OCI-LY3 (cell line): ENCODE data around the gene ACTL7A.

Source experiments
- H2AFZ ChIP-seq: fragments of 200-600, 300-600 bp; shearing (Covaris generic); 2 replicates; pipeline ENCODE4 v1.6.0; 2014; ENCODE audit warnings: antibody characterized with exemption, low read depth, low read length
- H3K27ac ChIP-seq: fragments of 200-600, 300-600 bp; sonication (generic); 2 replicates; pipeline ENCODE4 v1.5.1; 2014; ENCODE audit warnings: mild to moderate bottlenecking, low read length, moderate library complexity, mixed read lengths
- H3K27me3 ChIP-seq: fragments of 200-600, 300-600 bp; sonication (generic); 2 replicates; pipeline ENCODE4 v1.6.1; 2014; ENCODE audit warnings: low read depth, low read length, mixed read lengths
- H3K36me3 ChIP-seq: fragments of 200-600, 300-600 bp; sonication (generic); replicated peaks from 2 replicates; pipeline ENCODE3; 2014; ENCODE audit warnings: low read depth, low read length, mixed read lengths
- H3K4me1 ChIP-seq: fragments of 300-600, 200-600 bp; sonication (generic); 2 replicates; pipeline ENCODE4 v1.6.1; 2014; ENCODE audit warnings: low read length, mixed read lengths
- H3K4me2 ChIP-seq: fragments of 200-600, 300-600 bp; sonication (generic); 2 replicates; pipeline ENCODE4 v1.6.1; 2014; ENCODE audit warnings: low read length, mixed read lengths
- H3K4me3 ChIP-seq: fragments of 300-600, 200-600 bp; sonication (generic); 2 replicates; pipeline ENCODE4 v1.5.1; 2014; ENCODE audit warnings: antibody characterized with exemption, mild to moderate bottlenecking, low read length, moderate library complexity
- H3K79me2 ChIP-seq: fragments of 300-600, 200-600 bp; shearing (Covaris generic); 2 replicates; pipeline ENCODE4 v1.6.1; 2014; ENCODE audit warnings: mild to moderate bottlenecking, low read length, mixed read lengths
- H3K9ac ChIP-seq: fragments of 300-600, 200-600 bp; shearing (Covaris generic); 2 replicates; pipeline ENCODE4 v1.6.0; 2014; ENCODE audit warnings: mild to moderate bottlenecking, low read length, moderate library complexity
- H3K9me3 ChIP-seq: fragments of 200-600, 300-600 bp; shearing (Covaris generic); 2 replicates; pipeline ENCODE4 v1.6.1; 2014; ENCODE audit warnings: low read length, mixed read lengths; ENCODE audit not compliant: insufficient read depth
- H4K20me1 ChIP-seq: fragments of 200-600, 300-600 bp; sonication (generic); 2 replicates; pipeline ENCODE4 v1.6.1; 2016; ENCODE audit warnings: low read length, mixed read lengths; ENCODE audit not compliant: insufficient read depth
- EZH2phosphoT487 ChIP-seq: fragments of 200-600 bp; shearing (Covaris generic); IDR thresholded peaks from 2 replicates; pipeline ENCODE4 v1.6.1; 2018; ENCODE audit warnings: antibody characterized with exemption, mixed run types, low read depth
- TF ChIP-seq, protein P1 (sequence below): fragments of 200-600, 300-600 bp; sonication (generic); IDR thresholded peaks from 2 replicates; pipeline ENCODE4 v1.5.1; 2014; ENCODE audit warnings: antibody characterized with exemption, low read length, low read depth

ACTL7A gene, protein sequence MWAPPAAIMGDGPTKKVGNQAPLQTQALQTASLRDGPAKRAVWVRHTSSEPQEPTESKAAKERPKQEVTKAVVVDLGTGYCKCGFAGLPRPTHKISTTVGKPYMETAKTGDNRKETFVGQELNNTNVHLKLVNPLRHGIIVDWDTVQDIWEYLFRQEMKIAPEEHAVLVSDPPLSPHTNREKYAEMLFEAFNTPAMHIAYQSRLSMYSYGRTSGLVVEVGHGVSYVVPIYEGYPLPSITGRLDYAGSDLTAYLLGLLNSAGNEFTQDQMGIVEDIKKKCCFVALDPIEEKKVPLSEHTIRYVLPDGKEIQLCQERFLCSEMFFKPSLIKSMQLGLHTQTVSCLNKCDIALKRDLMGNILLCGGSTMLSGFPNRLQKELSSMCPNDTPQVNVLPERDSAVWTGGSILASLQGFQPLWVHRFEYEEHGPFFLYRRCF

DNA sequence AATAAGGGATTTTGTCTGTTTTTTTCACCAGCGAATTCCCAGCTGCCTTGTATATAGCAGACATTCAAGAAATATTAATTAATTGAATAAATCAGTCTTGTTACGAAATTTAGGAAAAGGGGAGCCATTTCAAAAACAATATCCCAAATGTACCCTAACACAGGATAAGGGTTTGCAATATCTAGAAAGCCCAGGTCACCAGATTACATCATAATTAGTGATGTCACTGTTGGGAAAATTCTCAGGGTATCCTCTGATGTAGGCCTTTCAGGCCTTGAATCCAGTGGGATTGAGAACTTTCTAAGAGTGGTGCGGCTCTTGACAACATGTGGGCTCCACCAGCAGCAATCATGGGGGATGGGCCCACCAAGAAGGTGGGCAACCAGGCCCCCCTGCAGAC is at the start of gene ACTL7A:
TSS of gene ACTL7A (plus strand) at position 270 of the 400 bp plus-strand sequence. CDS start at position 327, 57 bp downstream.
- Histone ChIP-seq H4K20me1 (no peaks in the 10 kb centered on the region), H3K27ac (no peak within 1 kb of the TSS), H2AFZ (no peak within 1 kb of the TSS), H3K4me1 (no peaks in the 10 kb centered on the region), H3K27me3 (no peaks in the 10 kb centered on the region), H3K9me3 (no peaks in the 10 kb centered on the region), H3K9ac (no peak within 1 kb of the TSS), H3K4me3 (no peak within 1 kb of the TSS), H3K79me2 (no peaks in the 10 kb centered on the region), H3K4me2 (no peak within 1 kb of the TSS), H3K36me3 (no peaks in the 10 kb centered on the region)
- TF ChIP-seq, protein P1, sequence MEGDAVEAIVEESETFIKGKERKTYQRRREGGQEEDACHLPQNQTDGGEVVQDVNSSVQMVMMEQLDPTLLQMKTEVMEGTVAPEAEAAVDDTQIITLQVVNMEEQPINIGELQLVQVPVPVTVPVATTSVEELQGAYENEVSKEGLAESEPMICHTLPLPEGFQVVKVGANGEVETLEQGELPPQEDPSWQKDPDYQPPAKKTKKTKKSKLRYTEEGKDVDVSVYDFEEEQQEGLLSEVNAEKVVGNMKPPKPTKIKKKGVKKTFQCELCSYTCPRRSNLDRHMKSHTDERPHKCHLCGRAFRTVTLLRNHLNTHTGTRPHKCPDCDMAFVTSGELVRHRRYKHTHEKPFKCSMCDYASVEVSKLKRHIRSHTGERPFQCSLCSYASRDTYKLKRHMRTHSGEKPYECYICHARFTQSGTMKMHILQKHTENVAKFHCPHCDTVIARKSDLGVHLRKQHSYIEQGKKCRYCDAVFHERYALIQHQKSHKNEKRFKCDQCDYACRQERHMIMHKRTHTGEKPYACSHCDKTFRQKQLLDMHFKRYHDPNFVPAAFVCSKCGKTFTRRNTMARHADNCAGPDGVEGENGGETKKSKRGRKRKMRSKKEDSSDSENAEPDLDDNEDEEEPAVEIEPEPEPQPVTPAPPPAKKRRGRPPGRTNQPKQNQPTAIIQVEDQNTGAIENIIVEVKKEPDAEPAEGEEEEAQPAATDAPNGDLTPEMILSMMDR: no peak
- TF ChIP-seq EZH2phosphoT487: no peak

DNA sequence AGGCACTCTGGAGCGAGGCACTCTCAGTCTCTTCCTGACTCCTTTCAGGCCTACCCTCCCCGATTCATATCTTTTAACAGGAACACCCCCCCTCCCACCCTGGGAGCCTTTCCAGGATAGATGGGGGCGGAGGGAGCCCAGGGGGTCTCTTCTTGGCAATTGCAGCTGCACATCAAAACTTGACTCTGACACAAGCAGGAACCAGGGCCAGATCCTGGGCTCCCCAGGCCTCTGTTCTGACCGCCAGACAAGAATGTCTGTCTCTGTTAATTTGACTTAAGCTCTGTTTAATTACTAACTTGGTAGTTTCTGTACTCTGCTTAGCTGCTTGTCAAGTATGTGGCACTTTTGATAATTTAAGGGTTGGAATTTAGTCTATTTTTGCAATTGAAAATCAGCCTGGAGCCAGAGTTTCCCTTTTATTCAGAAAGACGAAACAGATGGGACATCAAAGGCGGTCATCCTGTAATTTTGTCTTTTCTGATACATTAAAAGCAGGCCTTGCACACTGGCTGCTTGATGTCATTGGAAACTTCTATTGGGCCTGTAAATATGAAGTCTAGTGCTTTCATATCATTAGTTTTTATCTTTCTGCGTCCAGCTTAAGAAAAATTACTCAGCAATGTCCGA is 49.6 kb upstream of the ACTL7A start:
- no peaks in the 10 kb centered on the region for H4K20me1 ChIP-seq
- peaks cover 8% of the 10 kb centered on the region for H3K4me1 ChIP-seq
- no peaks in the 10 kb centered on the region for H3K36me3 ChIP-seq
- no peak overlapping the region for H3K27ac ChIP-seq
- H3K79me2 ChIP-seq: no peaks in the 10 kb centered on the region
- no peaks in the 10 kb centered on the region for H3K9me3 ChIP-seq
- H2AFZ ChIP-seq: no peak overlapping the region
- H3K4me3 ChIP-seq: no peak overlapping the region
- H3K4me2 ChIP-seq: no peak overlapping the region
- TF ChIP-seq, protein P1: no peak
- TF ChIP-seq EZH2phosphoT487: no peak
- H3K9ac ChIP-seq: no peak overlapping the region
- peaks cover 13% of the 10 kb centered on the region; the same call in 1 of the 2 replicates for H3K27me3 ChIP-seq

DNA sequence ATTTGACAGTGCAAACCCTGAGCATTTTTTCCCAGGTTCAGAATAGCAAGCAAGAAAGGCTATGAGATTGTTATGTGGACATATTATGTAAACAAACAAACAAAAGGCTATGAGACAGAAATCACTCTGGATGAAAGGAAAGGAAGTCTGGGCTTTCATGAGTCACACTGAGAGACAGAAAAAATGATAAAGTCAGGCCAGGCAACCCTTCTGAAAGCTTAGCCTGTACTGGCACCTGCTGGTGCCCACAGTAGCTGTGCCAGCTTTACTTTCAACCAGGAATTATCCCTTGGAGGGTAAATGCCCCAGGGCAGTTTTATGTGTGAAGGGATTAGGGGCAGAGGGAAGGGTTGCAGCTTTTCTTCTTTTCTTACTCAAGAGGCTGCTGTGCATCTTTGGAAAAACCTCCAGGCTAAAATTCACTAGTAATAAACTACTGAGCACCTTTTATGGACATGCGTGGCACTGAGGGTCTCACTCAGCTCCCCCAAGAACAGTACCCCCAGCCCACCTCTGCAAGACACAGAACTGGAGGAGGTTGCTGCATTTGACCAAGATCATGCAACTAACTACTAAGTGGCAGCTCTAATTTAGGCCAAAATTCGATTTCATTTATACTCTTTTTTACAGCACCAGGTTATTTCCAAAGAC is 48.0 kb upstream of the ACTL7A start:
- no peaks in the 10 kb centered on the region for H3K79me2 ChIP-seq
- no peak overlapping the region for H3K4me2 ChIP-seq
- H3K27ac ChIP-seq: no peak overlapping the region
- TF ChIP-seq, protein P1: peak; percentile 48
- TF ChIP-seq EZH2phosphoT487: no peak
- H2AFZ ChIP-seq: no peak overlapping the region
- peaks cover 13% of the 10 kb centered on the region; the same call in 1 of the 2 replicates for H3K27me3 ChIP-seq
- H3K9ac ChIP-seq: no peak overlapping the region
- H4K20me1 ChIP-seq: no peaks in the 10 kb centered on the region
- H3K4me1 ChIP-seq: peaks cover 12% of the 10 kb centered on the region
- no peaks in the 10 kb centered on the region for H3K36me3 ChIP-seq
- no peak overlapping the region for H3K4me3 ChIP-seq
- H3K9me3 ChIP-seq: no peaks in the 10 kb centered on the region

DNA sequence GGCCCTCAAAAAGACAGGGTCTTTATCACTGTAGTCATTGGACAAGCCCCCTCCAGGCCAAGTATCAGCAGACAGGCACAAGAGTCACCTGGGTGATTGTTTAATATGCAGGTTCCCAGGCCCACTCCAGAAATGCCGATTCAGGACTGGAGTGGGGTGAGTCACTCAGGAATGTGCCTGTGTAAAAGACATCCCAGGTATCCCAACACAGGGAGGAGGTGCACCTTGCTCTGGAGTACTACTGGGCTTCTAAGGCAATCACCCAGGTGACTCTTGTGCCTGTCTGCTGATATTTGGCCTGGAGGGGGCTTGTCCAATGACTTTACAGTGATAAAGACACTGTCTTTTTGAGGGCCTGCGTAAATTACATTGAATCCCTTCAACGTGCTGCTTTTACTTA is 46.9 kb upstream of the ACTL7A start:
- TF ChIP-seq, protein P1: no peak
- no peak for TF ChIP-seq EZH2phosphoT487
- peaks cover 4% of the 10 kb centered on the region; the same call in 1 of the 2 replicates for H3K27me3 ChIP-seq

More for the DNA sequence above, 46.9 kb upstream of the ACTL7A start:
- Histone ChIP-seq H3K4me3 (no peak overlapping the region), H3K4me2 (no peak overlapping the region), H3K9me3 (no peaks in the 10 kb centered on the region), H3K36me3 (no peaks in the 10 kb centered on the region), H4K20me1 (no peaks in the 10 kb centered on the region), H3K79me2 (no peaks in the 10 kb centered on the region), H2AFZ (no peak overlapping the region), H3K4me1 (peaks cover 12% of the 10 kb centered on the region), H3K27ac (no peak overlapping the region), H3K9ac (no peak overlapping the region)
